ENCODE measurements around the gene PIK3R4.

- TF ChIP-seq POLR2A (IDR thresholded peaks at IDR 0.05) = no peak
- no peak for TF ChIP-seq CTCF (IDR thresholded peaks at IDR 0.05)
- TF ChIP-seq POLR2AphosphoS5 (IDR thresholded peaks at IDR 0.05) = no peak
These were observed 54.2 kb downstream of the PIK3R4 start for GRCh38 chr3:130692455-130692854.
